ENCODE measurements around the gene CNTN5.

DNA sequence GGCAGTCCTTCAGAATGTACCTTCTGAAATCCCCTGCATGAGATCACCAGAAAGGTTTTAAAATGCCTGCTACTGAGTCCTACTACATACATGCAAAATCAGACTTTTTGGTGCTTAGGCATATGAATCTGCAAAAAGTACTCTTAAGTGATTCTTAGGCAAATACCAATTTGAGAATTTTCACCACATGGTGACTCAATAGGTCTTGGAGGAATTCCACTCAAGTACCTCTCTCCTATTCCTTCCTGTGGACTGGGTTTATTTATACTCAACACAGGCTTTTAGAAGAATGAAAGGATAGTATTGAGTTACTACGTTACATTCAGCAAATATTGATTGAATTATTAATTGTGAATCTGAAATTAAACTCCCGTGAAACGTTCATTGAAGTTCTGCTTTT, 223.9 kb downstream of the CNTN5 start:
- TF ChIP-seq, protein P1, sequence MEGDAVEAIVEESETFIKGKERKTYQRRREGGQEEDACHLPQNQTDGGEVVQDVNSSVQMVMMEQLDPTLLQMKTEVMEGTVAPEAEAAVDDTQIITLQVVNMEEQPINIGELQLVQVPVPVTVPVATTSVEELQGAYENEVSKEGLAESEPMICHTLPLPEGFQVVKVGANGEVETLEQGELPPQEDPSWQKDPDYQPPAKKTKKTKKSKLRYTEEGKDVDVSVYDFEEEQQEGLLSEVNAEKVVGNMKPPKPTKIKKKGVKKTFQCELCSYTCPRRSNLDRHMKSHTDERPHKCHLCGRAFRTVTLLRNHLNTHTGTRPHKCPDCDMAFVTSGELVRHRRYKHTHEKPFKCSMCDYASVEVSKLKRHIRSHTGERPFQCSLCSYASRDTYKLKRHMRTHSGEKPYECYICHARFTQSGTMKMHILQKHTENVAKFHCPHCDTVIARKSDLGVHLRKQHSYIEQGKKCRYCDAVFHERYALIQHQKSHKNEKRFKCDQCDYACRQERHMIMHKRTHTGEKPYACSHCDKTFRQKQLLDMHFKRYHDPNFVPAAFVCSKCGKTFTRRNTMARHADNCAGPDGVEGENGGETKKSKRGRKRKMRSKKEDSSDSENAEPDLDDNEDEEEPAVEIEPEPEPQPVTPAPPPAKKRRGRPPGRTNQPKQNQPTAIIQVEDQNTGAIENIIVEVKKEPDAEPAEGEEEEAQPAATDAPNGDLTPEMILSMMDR (IDR thresholded peaks at IDR 0.05): no peak
- TF ChIP-seq POLR2A (IDR thresholded peaks at IDR 0.05): no peak
